ENCODE results near the gene SUPT20HL2. TPM values are rescaled to one million over a fixed set of nuclear protein-coding genes. Genes with fewer than 3 reads are reported as not detected.

Gene SUPT20HL2
- total RNA-seq, 1 experiment from 2014 or later, result not detected

- no peaks in the 10 kb centered on the region for H3K9me3 ChIP-seq (ENCODE audit: insufficient read depth, low read depth)
- H3K4me2 ChIP-seq, result no peak overlapping the region
- no peaks in the 10 kb centered on the region for H3K36me3 ChIP-seq (ENCODE audit: low read depth)
- no peaks in the 10 kb centered on the region for H3K27me3 ChIP-seq (ENCODE audit: insufficient read depth, low read depth)
- no peaks in the 10 kb centered on the region for H3K79me2 ChIP-seq (ENCODE audit: low read depth)
- H3K4me3 ChIP-seq, result no peak overlapping the region
- no peaks in the 10 kb centered on the region for H3K4me1 ChIP-seq (replicated peaks; ENCODE audit: insufficient read depth)
- H3K9me2 ChIP-seq (ENCODE audit: insufficient read depth), result no peaks in the 10 kb centered on the region
- intact Hi-C loops (cut with micrococcal nuclease; ENCODE audit: unreplicated experiment), result no loop called here
- H2AFZ ChIP-seq, result no peak overlapping the region
- no peaks in the 10 kb centered on the region for H3F3A ChIP-seq (ENCODE audit: insufficient read depth, low read depth)
- POLR2A ChIA-PET (ENCODE audit: unreplicated experiment), result no interaction called here
- TF ChIP-seq EZH2 (IDR thresholded peaks at IDR 0.05; ENCODE audit: low read depth) (no peak), CTCF (conservative IDR thresholded peaks at IDR 0.05) (no peak)
- no peak for DNase-seq
- no TSS peak for BruUV-seq (replicated peaks)
- CTCF ChIA-PET, result no interaction called here
- no peaks in the 10 kb centered on the region for H4K20me1 ChIP-seq (ENCODE audit: insufficient read depth)
- H3K27ac ChIP-seq, result no peak overlapping the region
Observed at GRCh38 chrX:24276015-24276414, 37.9 kb downstream of the SUPT20HL2 start.

- Histone ChIP-seq H3K27ac (no peak overlapping the region), H3K9me3 (ENCODE audit: insufficient read depth, low read depth) (no peaks in the 10 kb centered on the region), H4K20me1 (ENCODE audit: insufficient read depth) (no peaks in the 10 kb centered on the region), H3K4me2 (no peak overlapping the region), H3K4me1 (replicated peaks; ENCODE audit: insufficient read depth) (no peaks in the 10 kb centered on the region), H3F3A (ENCODE audit: insufficient read depth, low read depth) (no peaks in the 10 kb centered on the region), H3K27me3 (ENCODE audit: insufficient read depth, low read depth) (no peaks in the 10 kb centered on the region), H3K79me2 (ENCODE audit: low read depth) (no peaks in the 10 kb centered on the region), H3K9me2 (ENCODE audit: insufficient read depth) (no peaks in the 10 kb centered on the region), H3K4me3 (no peak overlapping the region), H2AFZ (no peak overlapping the region), H3K36me3 (ENCODE audit: low read depth) (no peaks in the 10 kb centered on the region)
- no peak for DNase-seq
- intact Hi-C loops (cut with micrococcal nuclease; ENCODE audit: unreplicated experiment), result no loop called here
- ChIA-PET CTCF (no interaction called here), POLR2A (ENCODE audit: unreplicated experiment) (no interaction called here)
- no TSS peak for BruUV-seq (replicated peaks)
- TF ChIP-seq EZH2 (IDR thresholded peaks at IDR 0.05; ENCODE audit: low read depth) (no peak), CTCF (conservative IDR thresholded peaks at IDR 0.05) (no peak)
Observed at GRCh38 chrX:24271262-24271661, 42.6 kb downstream of the SUPT20HL2 start.

- DNase-seq, result no peak
- Histone ChIP-seq H3K4me2 (no peak overlapping the region), H3K4me1 (replicated peaks; ENCODE audit: insufficient read depth) (no peaks in the 10 kb centered on the region), H3K79me2 (ENCODE audit: low read depth) (no peaks in the 10 kb centered on the region), H3K36me3 (ENCODE audit: low read depth) (no peaks in the 10 kb centered on the region), H2AFZ (no peak overlapping the region), H3K4me3 (no peak overlapping the region), H3F3A (ENCODE audit: insufficient read depth, low read depth) (no peaks in the 10 kb centered on the region), H3K27ac (no peak overlapping the region), H3K27me3 (ENCODE audit: insufficient read depth, low read depth) (no peaks in the 10 kb centered on the region), H4K20me1 (ENCODE audit: insufficient read depth) (no peaks in the 10 kb centered on the region), H3K9me2 (ENCODE audit: insufficient read depth) (no peaks in the 10 kb centered on the region), H3K9me3 (ENCODE audit: insufficient read depth, low read depth) (no peaks in the 10 kb centered on the region)
- ChIA-PET POLR2A (ENCODE audit: unreplicated experiment) (no interaction called here), CTCF (no interaction called here)
- BruUV-seq (replicated peaks), result no TSS peak
- intact Hi-C loops (cut with micrococcal nuclease; ENCODE audit: unreplicated experiment), result no loop called here
- no peak for TF ChIP-seq CTCF (conservative IDR thresholded peaks at IDR 0.05)
Observed at GRCh38 chrX:24268786-24269185, 45.1 kb downstream of the SUPT20HL2 start.

Measured in PC-9 (cell line).